ENCODE measurements around the gene NME7.

- no peak for TF ChIP-seq EZH2phosphoT487 (IDR thresholded peaks at IDR 0.05; ENCODE audit: insufficient read depth, low read depth)
- TF ChIP-seq EZH2 (IDR thresholded peaks at IDR 0.05; ENCODE audit: insufficient read depth, poor library complexity, severe bottlenecking) = no peak
Measured at GRCh38 chr1:169091480-169091941, 276.1 kb downstream of the NME7 start.
